ENCODE measurements around the gene SNX9.

The SNX9 gene

GRCh38 chr6:157861814-157862213 lies 38.8 kb downstream of the SNX9 start:
- TF ChIP-seq CTCF (conservative IDR thresholded peaks at IDR 0.05; ENCODE audit: low read depth) = no peak
- CTCF ChIA-PET = no interaction called here
- POLR2A ChIA-PET (ENCODE audit: low non-redundant PET) = no interaction called here
- DNase-seq (ENCODE audit: low spot score) = no peak
- no peak overlapping the region for H3K27ac ChIP-seq

GRCh38 chr6:157862706-157863105 lies 39.7 kb downstream of the SNX9 start:
- DNase-seq (ENCODE audit: low spot score) = no peak
- no peak for TF ChIP-seq CTCF (conservative IDR thresholded peaks at IDR 0.05; ENCODE audit: low read depth)
- ChIA-PET CTCF (interaction anchor here (1.6 kb wide), 1 partner anchor 11 kb away, joined by 4 read pairs; no protein-coding TSS in a partner anchor), POLR2A (ENCODE audit: low non-redundant PET) (no interaction called here)
- H3K27ac ChIP-seq = no peak overlapping the region

- TF ChIP-seq CTCF (conservative IDR thresholded peaks at IDR 0.05; ENCODE audit: low read depth) = no peak
- ChIA-PET POLR2A (ENCODE audit: low non-redundant PET) (no interaction called here), CTCF (no interaction called here)
- no peak overlapping the region for H3K27ac ChIP-seq
- no peak for DNase-seq (ENCODE audit: low spot score)
These were observed 41.2 kb downstream of the SNX9 start for GRCh38 chr6:157864185-157864761.

GRCh38 chr6:157865249-157865648 lies 42.2 kb downstream of the SNX9 start:
- no peak for TF ChIP-seq CTCF (conservative IDR thresholded peaks at IDR 0.05; ENCODE audit: low read depth)
- DNase-seq (ENCODE audit: low spot score) = no peak
- CTCF ChIA-PET = no interaction called here
- POLR2A ChIA-PET (ENCODE audit: low non-redundant PET) = no interaction called here
- no peak overlapping the region for H3K27ac ChIP-seq

- ChIA-PET POLR2A (ENCODE audit: low non-redundant PET) (no interaction called here), CTCF (no interaction called here)
- no peak for TF ChIP-seq CTCF (conservative IDR thresholded peaks at IDR 0.05; ENCODE audit: low read depth)
- peak; percentile 38 for DNase-seq (ENCODE audit: low spot score)
- H3K27ac ChIP-seq = no peak overlapping the region; the same call in 1 of the 2 replicates
These were observed 44.1 kb downstream of the SNX9 start for GRCh38 chr6:157867155-157867559.

GRCh38 chr6:157867981-157868380 lies 44.9 kb downstream of the SNX9 start:
- H3K27ac ChIP-seq = no peak overlapping the region
- ChIA-PET POLR2A (ENCODE audit: low non-redundant PET) (no interaction called here), CTCF (no interaction called here)
- TF ChIP-seq CTCF (conservative IDR thresholded peaks at IDR 0.05; ENCODE audit: low read depth) = no peak
- DNase-seq (ENCODE audit: low spot score) = no peak

All from RWPE1 (cell line).